ENCODE data around the gene GAL3ST1.

Gene GAL3ST1

GRCh38 chr22:30564761-30565119 lies 9.7 kb downstream of the GAL3ST1 start:
- TF ChIP-seq EZH2phosphoT487 (IDR thresholded peaks at IDR 0.05; ENCODE audit: borderline replicate concordance, low read length) (no peak), CTCF (IDR thresholded peaks at IDR 0.05; ENCODE audit: low read depth, low read length, poor library complexity, severe bottlenecking) (no peak)
- H3K4me2 ChIP-seq (ENCODE audit: low read length), result no peak overlapping the region
- H3K36me3 ChIP-seq (ENCODE audit: control insufficient read depth, low read length), result no peaks in the 10 kb centered on the region
- H3K27me3 ChIP-seq (ENCODE audit: control insufficient read depth, low read length), result 0 out of 2 replicates have a peak, but pooled peaks cover 3% of the 10 kb centered on the region
- no peaks in the 10 kb centered on the region for H4K20me1 ChIP-seq (ENCODE audit: control insufficient read depth, insufficient read depth, low read depth, low read length)
- H3K9me2 ChIP-seq (replicated peaks; ENCODE audit: control insufficient read depth, low read length), result no peaks in the 10 kb centered on the region
- H3K79me2 ChIP-seq (ENCODE audit: control insufficient read depth, low read length), result no peaks in the 10 kb centered on the region
- no peaks in the 10 kb centered on the region for H3K4me1 ChIP-seq (ENCODE audit: control insufficient read depth, low read length)
- no peaks in the 10 kb centered on the region for H3F3A ChIP-seq (ENCODE audit: control insufficient read depth, insufficient read depth)
- no peaks in the 10 kb centered on the region for H3K9me3 ChIP-seq (ENCODE audit: control insufficient read depth, insufficient read depth, low read length)
- H3K27ac ChIP-seq (ENCODE audit: low read depth, low read length), result no peak overlapping the region
- no peak overlapping the region for H3K4me3 ChIP-seq (ENCODE audit: low read length)

- H3K4me2 ChIP-seq (ENCODE audit: low read length), result no peak overlapping the region
- no peak for TF ChIP-seq CTCF (IDR thresholded peaks at IDR 0.05; ENCODE audit: low read depth, low read length, poor library complexity, severe bottlenecking)
- no peak for TF ChIP-seq EZH2phosphoT487 (IDR thresholded peaks at IDR 0.05; ENCODE audit: borderline replicate concordance, low read length)
Observed at GRCh38 chr22:30564045-30564760, 10.3 kb downstream of the GAL3ST1 start.

GRCh38 chr22:30562366-30562765 lies 12.1 kb downstream of the GAL3ST1 start:
- Histone ChIP-seq H3K9me2 (replicated peaks; ENCODE audit: control insufficient read depth, low read length) (no peaks in the 10 kb centered on the region), H3K79me2 (ENCODE audit: control insufficient read depth, low read length) (no peaks in the 10 kb centered on the region), H3F3A (ENCODE audit: control insufficient read depth, insufficient read depth) (no peaks in the 10 kb centered on the region), H3K4me1 (ENCODE audit: control insufficient read depth, low read length) (no peaks in the 10 kb centered on the region), H3K4me2 (ENCODE audit: low read length) (no peak overlapping the region), H3K27me3 (ENCODE audit: control insufficient read depth, low read length) (no peaks in the 10 kb centered on the region), H3K9me3 (ENCODE audit: control insufficient read depth, insufficient read depth, low read length) (no peaks in the 10 kb centered on the region), H3K27ac (ENCODE audit: low read depth, low read length) (no peak overlapping the region), H3K4me3 (ENCODE audit: low read length) (no peak overlapping the region), H4K20me1 (ENCODE audit: control insufficient read depth, insufficient read depth, low read depth, low read length) (no peaks in the 10 kb centered on the region), H3K36me3 (ENCODE audit: control insufficient read depth, low read length) (no peaks in the 10 kb centered on the region)
- TF ChIP-seq EZH2phosphoT487 (IDR thresholded peaks at IDR 0.05; ENCODE audit: borderline replicate concordance, low read length), result no peak
- TF ChIP-seq CTCF (IDR thresholded peaks at IDR 0.05; ENCODE audit: low read depth, low read length, poor library complexity, severe bottlenecking), result no peak

More at GRCh38 chr22:30564045-30564760, 10.3 kb downstream of the GAL3ST1 start:
- no peak overlapping the region for H3K4me3 ChIP-seq (ENCODE audit: low read length)
- H3K9me2 ChIP-seq (replicated peaks; ENCODE audit: control insufficient read depth, low read length), result no peaks in the 10 kb centered on the region
- no peak overlapping the region for H3K27ac ChIP-seq (ENCODE audit: low read depth, low read length)
- no peaks in the 10 kb centered on the region for H3K36me3 ChIP-seq (ENCODE audit: control insufficient read depth, low read length)
- no peaks in the 10 kb centered on the region for H3F3A ChIP-seq (ENCODE audit: control insufficient read depth, insufficient read depth)
- no peaks in the 10 kb centered on the region for H4K20me1 ChIP-seq (ENCODE audit: control insufficient read depth, insufficient read depth, low read depth, low read length)
- H3K4me1 ChIP-seq (ENCODE audit: control insufficient read depth, low read length), result no peaks in the 10 kb centered on the region
- no peaks in the 10 kb centered on the region for H3K9me3 ChIP-seq (ENCODE audit: control insufficient read depth, insufficient read depth, low read length)
- no peaks in the 10 kb centered on the region for H3K79me2 ChIP-seq (ENCODE audit: control insufficient read depth, low read length)
- H3K27me3 ChIP-seq (ENCODE audit: control insufficient read depth, low read length), result 0 out of 2 replicates have a peak, but pooled peaks cover 3% of the 10 kb centered on the region
